Caki2 (cell line): ENCODE results near the gene SKP1. TPM values are rescaled to one million over a fixed set of nuclear protein-coding genes. Genes with fewer than 3 reads are reported as not detected.

ENCODE experiments used
- DNase-seq: peaks from one replicate; pipeline ENCODE4 v3.0.0-alpha.2; 2015; ENCODE audit warnings: low read depth
- in situ Hi-C: cut with HindIII; loops from 2 replicates; pipeline ENCODE4 v1.10.0; 2016; ENCODE audit warnings: low sequenced_read_pairs, low pct_unique_long_range_greater_than_20kb, mixed read lengths
- total RNA-seq: library from RNA; depleted of rRNA; stranded (reverse); fragments of >200 nt; shearing (Covaris generic); gene quantifications from 2 replicates; pipeline ENCODE4 v1.2.3, GENCODE V29; 2014; ENCODE audit warnings: low replicate concordance

Gene SKP1
- total RNA-seq, 1 experiment from 2014 or later = 685 TPM

DNA sequence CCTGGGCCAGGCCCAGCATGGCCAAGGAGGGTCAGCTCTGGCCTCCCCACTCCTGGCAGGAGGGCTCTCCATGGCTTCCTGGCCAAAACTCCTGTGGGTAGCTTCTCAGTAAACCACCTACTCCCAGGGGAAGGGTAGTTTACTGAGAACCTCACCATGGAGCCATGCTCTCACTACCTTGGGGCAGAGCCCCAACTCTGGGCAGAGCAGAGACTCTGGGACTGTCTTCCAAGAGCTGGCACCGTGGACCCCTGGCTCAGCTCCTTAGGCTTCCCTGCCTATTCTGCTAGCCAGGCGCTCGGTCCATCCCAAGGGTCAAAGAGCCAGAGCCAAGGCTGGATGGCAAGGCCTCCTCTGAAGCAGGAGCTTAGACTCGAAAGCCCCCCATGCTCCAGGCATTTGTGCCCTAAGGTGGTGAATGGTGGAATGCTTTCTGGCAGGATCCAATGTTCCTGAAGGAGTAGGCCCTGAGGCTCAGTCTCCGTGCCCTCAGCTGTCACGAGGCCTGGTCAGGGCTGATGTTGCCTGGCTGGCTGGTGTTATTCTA, 42.7 kb downstream of the SKP1 start:
- no peak for DNase-seq
- in situ Hi-C loops = no loop called here

DNA sequence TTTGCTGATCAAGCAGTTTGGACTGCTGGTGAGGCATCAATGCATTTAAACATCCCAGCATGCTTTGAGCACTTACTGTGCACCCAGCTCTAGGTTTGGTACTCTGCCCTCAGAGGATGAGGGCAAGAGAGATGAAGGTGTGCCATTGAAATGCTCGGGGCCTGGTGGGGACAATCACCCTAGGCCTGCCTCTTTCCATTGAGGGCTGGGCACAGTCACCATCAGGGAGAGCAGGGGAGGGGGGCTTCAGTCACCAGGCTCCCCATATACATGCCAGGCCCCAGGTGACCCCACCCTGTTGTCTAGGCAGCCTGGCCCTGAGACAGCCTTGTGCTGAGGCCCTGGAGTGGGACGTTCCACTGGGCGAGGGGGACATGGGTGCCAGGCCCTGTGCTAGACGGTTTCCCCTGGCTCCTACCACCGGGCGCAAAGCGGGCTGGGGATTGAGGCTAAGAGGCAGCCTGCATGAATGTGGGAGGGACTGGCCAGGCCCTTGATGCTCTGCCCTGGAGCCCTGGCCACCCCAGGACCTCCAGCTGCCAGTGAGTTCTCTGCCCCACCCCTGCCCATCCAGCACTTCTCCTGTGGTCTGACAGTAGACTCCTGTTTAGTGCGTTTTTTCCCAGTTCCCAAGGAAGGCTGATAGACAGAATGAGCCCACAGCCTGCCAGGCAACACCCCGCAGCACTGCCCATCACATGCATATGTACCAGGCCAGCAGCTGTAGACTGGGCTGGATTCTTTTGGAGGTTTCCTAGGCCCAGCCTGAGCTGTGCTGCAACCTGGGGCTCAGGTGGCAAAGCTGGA, 43.4 kb downstream of the SKP1 start:
- in situ Hi-C loops = no loop called here

DNA sequence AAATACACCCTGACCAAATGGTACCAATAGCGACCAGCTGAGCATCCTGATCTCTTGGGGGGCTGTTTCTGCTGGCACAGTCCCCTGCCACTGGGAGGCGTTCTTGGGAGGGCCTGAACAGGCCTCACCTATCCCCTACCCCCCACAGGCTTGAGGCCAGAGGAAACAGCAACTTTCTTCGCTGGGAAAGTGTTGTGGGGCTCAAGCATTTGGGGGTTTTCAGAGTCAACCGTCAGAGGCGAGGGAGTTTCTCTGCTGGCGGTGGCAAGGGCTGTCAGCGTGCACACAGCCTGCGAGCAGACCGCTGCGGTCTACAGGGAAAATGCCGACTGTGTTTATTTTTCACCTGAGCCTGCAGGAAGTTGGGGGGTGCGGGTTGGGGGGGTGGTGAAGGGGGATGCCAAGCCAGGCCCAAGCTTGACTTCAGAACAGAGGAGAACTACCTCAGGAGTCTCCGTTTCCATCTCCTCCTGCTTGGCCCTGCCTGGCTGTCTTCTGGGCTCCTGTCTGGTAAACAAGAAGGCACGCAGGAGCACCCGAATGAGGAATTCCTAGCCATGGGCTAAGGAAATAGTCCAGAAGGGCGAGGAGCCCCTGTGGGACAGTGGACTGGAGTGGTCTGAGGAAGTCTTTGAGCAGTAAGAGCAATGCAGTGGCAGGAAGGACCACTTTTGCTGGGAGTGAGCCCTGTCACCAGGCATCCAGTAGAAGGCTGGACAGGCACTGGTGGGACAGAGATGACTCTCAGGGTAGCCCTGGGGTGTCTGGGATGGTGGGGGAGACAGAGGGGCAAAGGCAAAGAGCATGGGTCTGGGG, 44.2 kb downstream of the SKP1 start:
- in situ Hi-C loops = no loop called here
- no peak for DNase-seq

More for the DNA sequence above, 43.4 kb downstream of the SKP1 start:
- DNase-seq = no peak

DNA sequence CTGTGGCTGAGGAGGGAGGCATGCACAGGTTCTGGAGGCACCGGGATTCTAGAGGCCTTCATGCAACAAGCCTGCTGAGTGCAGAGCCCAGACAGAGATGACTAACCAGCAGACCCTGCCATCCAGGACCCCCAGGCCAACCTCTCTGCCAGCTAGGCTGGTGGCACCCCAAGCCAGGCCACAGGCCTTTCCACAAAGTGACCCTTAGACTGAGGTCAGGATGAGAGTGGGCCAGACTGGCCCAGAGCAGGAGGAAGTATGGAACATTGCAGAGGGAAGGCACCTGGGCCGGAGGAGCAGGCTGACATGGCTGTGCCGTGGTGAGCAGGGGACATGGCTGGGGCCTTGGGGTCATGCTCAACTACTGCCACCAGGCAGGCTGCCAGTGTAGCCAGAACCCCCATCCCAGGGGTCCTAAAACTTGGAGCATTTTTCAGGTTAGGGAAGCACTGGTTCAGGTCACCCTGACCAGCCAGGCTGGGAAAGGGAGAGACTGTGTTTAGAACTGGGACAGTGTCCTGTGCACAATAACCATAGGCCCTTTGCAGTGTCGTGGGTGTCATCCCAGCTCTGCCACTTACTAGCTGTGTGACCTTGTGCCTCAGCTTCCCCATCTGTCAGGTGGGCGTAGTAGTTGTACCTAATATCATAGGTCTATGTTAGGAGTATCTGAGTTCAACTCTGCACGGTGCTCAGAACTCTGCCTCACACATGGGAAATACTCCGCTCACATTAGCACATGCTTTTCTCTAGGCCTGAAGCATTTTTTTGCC, 45.0 kb downstream of the SKP1 start:
- no peak for DNase-seq
- in situ Hi-C loops = no loop called here

DNA sequence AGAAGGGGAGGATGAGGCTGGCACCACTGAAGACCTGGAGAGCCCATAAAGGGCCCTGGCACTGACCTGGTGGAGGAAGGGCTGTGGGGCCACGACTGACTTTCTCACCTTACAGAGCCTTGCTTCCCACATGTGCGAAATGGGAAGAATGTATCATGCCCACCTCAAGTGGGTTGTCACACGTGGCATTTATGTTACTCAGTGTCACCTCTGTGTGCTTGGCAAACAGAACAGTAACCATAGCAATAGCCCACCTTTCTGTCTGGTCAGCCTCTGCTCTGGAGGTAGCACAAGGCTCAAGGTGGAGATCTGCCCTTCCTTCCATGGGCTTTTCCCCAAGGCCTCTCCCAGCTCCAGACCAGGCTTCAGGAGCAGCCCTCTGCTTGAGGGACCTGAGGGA, 45.6 kb downstream of the SKP1 start:
- in situ Hi-C loops = no loop called here
- no peak for DNase-seq

DNA sequence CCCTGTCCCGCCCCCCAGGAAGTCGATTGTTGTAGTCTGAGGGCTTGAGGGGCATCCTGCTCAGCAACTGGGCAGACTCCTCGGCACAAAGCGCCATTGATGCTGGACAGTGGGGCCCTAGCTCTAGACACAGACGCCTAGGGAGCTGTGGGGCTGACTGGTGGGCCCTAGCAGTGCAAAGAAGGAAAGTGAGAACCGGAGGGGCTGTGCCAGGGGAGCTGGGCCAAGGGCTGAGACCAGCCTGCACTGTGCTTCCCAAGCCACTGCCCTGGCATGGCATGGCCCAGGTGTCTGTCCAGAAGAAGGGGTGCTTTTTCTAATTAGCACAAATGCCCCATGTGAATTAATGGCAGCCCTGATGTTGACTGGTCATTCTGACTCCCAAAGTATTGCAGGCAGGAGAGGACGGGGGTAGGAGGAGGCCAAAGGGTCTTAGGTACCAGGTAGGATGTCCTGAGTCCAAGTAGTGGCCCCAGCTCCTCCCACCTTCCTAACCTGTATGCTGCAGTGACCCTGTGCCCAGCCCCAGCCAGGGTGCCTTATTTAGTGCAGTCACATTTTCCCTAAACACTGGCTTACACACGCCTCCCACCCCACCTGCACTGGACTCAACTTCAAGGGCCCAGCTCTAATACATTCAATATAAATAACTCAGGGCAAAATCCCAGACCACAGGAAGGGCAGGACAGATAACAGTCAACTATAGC, 46.4 kb downstream of the SKP1 start:
- in situ Hi-C loops = no loop called here
- DNase-seq = no peak

DNA sequence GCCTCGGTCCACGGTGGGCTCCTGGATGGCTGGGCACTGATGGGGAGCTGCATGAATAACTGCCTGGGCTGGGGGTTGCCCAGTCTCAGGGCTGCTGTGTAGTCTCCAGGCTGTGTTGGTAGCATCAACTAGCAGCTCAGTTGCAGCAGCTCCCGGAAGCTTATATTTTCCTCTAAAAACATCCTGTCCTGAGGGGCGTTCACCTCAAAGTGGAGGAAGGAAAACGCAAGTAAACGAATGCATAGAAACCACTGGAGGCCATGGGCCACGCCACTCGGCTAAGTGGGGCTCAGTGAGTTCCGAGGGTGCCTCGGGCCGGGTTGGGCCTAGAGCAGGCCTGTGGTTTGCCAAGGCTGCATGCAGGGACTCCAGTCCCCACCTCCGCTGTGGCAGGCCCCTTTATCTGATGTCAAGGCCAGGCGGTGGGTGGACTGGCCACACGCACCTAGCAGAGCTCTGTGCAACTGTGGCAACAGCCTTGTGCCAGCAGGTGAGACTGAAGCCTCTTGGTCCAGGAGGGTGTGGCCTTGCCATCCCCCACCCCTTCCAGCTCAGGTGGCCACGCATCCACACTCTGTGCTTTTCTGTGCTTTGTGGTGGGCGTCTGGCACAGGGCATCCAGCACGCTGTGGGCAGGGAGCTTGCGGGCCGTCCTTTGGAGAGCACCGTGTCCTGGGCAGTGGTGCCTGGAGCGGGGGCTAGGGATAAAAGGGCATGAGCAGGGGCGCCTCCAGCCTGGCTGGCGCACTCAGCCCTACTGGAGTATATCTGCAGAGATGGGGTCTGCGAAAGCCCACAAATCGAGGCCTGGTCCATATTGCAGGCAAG, 47.1 kb downstream of the SKP1 start:
- no peak for DNase-seq
- in situ Hi-C loops = no loop called here

DNA sequence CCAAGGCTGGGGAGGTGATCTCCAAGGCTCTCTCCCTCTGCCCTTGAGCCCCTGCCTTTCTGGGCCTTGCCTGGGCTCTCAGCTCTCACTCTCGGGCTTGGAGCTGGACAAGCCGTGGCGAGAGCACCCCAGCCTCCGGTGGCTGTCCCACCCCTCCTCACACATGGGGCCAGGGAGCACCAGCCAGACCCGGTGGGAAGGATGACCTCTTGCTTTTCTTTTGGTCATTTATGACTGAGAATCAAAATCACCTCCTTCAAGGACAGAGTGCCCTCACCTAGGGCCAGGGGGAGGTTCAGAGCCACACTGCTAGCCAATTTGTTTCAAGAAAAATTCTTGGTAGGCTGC, 48.1 kb downstream of the SKP1 start:
- in situ Hi-C loops = no loop called here
- DNase-seq = no peak

DNA sequence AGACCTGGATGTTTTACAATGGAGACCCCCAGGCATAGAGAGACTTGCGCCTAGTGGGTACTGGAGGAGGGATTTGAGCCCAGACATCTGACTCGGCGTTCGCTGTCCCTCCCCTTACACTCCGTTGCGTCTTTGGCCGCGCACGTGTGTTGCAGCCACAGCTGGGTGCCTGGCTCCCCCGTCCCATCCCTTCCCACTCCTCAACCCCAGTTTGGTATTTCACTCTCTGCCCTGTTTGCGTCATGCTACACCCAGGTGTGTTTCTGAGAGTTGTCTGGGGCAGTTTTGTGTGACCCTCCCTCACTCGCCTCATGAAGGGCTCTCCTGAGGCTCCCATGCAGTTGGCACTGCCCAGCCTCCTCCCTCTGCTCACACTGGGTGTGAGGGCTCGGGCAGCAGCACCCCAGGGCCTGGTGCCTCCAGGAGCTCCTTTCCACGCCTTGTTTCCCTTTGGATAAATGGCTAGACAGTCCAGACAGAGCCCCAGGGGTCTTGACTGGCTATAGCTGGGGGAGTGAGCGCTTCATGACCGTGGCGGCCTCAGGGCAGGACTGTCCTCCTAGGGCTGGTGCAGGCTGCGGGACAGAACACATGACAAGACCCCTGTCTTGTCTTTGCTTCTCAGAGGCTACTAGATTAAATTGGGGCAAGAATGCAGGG, 48.6 kb downstream of the SKP1 start:
- no peak for DNase-seq
- in situ Hi-C loops = no loop called here

DNA sequence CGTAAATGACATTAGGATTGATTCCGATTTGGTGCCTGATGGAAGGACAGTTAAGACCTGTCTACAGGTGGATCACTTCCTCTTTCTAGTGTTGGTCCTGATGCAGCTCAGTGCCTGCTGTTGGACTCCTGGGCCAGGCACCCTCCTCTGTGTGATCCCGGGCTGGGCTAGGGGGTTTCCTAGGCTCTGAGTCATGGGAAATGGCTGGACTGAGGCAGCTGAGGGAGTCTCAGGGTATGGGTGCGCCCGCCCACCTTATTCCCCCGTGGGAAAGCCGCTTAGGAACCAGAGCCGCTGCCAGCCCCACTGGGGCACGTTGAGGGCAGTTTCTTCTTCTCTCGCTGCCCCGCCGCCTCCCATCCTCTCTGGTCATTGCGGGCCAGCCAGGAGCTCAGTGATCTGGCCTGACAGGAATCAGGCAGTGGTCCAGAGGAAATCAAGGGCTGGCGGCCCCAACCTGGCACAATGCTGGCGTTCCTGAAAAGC, 49.3 kb downstream of the SKP1 start:
- DNase-seq = peak; percentile 21
- in situ Hi-C loops = no loop called here

DNA sequence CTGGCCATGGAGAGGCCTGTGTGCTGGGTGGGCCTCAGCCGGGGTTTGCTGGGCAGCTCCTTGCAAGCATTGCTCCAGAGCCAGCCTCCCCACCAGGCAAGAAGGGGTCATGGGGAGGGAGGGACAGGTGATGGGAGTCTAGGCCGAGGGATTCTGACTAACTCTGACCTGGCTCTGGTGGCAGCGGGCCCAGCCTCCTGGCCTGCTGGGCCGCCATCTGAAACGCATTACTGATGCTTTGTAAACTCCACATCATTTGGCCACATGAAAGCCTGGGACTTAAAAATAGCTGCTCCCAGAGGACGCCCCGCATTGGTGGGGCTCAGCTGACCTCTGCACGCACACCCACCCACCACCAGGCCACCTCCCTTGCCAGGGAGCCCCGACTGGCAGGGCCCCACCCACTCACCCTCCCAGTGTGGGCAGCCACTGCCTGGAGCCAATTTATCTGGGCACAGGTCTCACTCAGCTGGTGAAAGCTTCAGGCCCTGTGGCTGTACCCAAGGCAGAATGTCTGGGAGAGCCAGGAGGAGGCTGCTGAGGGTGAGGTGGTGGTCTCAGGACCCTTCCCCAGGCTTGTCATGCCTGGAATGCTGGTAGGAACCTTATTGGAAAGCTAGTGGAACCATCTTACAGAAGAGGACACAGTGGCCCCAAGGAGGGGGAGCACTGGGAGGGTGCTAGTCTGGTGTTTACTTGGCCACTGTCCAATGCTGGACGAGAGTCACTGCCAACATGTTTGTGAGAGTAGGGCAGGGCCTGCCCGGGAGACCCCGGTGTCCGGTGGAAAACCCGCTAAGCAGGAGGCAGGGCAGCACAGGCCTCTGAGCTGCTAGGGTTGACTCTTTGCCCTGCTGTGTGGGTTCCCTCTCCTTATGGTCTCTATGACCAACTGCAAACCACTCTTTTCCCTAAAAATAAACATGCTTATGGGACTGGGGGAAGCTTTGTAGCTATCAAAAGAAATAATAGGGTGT, 51.4 kb downstream of the SKP1 start:
- in situ Hi-C loops = no loop called here
- no peak for DNase-seq

DNA sequence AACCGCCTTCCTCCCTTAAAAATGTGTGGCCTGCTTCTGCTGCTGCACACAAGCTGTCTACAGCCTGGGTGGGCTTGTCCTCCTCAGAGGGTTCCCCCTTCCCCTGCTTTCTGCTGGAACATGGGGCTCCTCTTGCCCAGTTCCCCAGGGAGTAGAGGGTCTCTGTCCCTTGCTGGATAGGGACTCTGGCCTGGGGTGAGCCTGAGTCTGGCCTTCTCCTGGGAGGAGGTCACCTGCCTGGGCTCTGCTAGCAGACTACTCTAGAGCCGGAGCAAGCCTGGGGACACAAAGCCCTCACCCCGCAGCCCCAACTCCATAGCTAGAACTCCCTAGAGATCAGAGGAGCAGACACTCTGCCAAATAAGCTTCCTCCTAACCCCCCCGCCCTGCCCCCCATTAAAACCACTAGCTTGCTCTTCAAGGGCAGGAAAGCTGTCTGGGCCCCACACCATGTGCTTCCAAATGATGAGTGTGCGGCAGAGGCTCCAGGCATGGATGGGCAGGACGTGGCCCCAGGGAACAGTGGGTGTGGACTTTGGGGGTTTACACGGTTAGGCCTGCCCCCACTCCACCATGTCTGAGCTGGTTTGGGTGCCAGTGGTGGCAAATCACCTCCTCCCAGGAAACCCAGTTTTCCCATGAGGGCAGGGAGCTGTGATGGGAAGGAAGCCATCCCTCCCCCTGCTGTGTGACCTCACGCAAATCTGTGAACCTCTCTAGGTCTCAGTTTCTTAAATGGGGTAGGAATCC, 52.3 kb downstream of the SKP1 start:
- DNase-seq = peak; percentile 41
- in situ Hi-C loops = no loop called here

DNA sequence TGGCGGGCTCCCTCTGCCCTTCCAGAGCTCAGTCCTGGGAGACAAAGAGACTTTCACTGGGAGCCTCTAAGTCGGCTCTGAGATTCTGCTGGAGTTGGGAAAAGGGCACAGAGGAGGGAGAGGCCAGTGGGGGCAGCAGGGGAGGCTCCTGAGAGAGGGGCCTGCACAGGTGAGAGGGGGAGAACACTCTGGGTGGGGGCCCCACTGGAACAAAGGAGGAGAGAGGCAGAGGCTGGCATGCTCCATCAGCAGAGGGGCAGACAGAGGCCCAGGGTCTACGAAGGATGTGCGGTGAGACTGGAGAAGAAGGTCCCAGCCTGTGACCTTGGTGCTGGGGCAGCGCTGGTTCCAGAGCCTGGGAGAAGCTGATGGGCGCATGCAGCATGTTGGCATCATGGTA, 53.4 kb downstream of the SKP1 start:
- DNase-seq = no peak
- in situ Hi-C loops = no loop called here

DNA sequence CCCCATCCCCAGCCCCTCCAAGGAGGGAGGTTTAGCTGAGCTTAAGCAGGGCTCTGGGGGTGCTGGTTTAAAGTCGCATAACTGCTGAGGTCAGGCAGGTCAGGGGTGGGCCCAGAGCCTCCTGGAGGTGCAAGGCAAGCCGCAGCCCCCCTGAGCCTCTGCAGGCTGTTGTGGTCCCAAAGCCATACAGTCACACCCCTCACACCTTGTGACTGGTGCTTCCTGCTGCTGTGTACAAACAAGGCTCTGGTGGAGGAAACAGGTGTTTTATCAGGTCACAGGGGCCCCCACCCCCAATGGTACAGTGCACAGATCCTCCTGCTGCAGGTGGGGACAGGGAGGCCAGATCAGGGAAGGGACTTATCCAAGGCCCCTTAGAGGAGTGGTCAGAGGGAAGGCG, 54.2 kb downstream of the SKP1 start:
- DNase-seq = no peak
- in situ Hi-C loops = no loop called here
